Activated CD8-positive, alpha-beta memory T cell treated with anti-CD3 and anti-CD28 coated beads for 24 hours (primary cell): ENCODE results near the gene HMCN1.
"Not testable (repeated sequence)": the region's sequence is repeated elsewhere in the genome, so short reads cannot be mapped to it uniquely, and the experiment has no call there.

Experiments used
- DNase-seq: peaks from one replicate; pipeline ENCODE4 v3.0.0-alpha.2; 2020

HMCN1 gene

DNA sequence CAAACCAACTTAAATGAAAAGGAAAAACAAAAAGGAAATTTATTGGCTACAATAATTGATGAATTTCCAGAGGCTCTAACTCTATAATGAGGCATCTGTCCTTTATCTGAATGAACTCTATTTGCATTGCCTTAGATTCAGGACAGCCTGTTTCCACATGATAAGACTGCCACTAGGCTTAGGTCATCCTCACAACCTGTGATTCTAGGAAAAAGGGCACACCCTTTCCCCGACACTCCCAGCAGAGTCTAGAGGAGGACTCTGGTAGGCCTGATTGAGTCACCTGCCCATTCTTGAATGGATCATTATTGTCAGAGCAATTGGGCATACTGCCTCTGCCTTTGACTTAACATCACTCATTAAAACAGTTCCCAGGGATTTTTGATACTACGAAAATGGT is 378.1 kb downstream of the HMCN1 start:
- DNase-seq, result no peak

GRCh38 chr1:186113461-186113860 is 379.3 kb downstream of the HMCN1 start:
- DNase-seq, result no peak

- DNase-seq, result no peak
These were observed 384.5 kb downstream of the HMCN1 start for GRCh38 chr1:186118724-186119123.

- DNase-seq, result no peak
These were observed 388.6 kb downstream of the HMCN1 start for GRCh38 chr1:186122837-186123236.

DNA sequence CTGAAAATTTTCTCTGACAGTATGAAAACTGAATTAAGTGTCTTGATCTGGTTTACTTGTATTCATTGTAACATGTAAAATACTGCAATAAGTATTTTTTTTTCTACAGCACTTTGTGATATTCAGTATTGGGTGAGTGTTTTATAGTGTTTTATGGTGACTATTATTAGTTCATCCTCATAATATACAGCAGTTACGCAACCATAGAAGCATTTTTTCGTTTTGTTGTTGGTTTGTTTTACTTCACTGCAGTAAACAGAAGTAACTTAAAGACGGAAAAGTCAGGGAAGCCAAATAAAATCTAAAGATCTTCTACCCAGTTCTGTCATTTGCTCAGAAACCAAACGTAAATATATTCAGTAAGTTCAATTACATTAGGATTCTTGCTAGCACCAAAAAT is 390.8 kb downstream of the HMCN1 start:
- no peak for DNase-seq

- DNase-seq, result no peak
These were observed 391.3 kb downstream of the HMCN1 start for GRCh38 chr1:186125511-186125910.

DNA sequence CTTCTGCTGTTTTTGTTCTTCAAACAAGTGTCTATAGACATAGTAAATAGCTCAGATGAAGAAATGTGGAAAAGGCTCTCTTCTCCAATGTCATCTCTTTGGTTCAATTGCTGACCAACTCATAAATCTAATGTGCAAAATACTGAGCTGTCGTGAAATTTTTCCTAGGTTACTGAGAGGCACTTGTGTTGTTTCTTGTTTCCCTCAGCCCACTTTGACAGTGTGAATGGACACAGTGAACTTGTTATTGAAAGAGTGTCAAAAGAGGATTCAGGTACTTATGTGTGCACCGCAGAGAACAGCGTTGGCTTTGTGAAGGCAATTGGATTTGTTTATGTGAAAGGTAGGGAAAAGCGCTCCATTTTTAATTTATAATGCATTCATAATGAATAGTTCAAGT is 395.6 kb downstream of the HMCN1 start:
- no peak for DNase-seq

- DNase-seq, result no peak
These were observed 404.9 kb downstream of the HMCN1 start for GRCh38 chr1:186139115-186139514.

- no peak for DNase-seq
These were observed 405.5 kb downstream of the HMCN1 start for GRCh38 chr1:186139701-186140100.

GRCh38 chr1:186142159-186142558 is 408.0 kb downstream of the HMCN1 start:
- no peak for DNase-seq

DNA sequence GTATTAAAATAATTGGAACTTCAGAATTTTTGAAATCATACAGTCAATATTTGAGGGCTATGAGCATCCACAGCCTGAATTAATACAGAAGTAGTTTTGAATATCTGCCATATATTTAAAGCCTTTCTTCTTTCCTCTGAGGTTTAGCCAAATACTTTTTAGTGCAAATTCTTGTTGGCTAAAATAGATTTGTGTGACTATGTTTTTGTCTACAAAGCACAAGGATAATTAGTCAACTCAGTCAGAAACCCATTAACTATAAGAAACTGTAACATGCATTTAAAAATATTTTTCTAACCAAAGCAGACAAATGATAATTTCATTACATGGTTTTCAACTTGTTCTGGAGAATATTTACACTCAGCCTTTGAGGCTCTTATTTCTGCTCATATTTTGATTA is 408.7 kb downstream of the HMCN1 start:
- DNase-seq, result no peak

DNA sequence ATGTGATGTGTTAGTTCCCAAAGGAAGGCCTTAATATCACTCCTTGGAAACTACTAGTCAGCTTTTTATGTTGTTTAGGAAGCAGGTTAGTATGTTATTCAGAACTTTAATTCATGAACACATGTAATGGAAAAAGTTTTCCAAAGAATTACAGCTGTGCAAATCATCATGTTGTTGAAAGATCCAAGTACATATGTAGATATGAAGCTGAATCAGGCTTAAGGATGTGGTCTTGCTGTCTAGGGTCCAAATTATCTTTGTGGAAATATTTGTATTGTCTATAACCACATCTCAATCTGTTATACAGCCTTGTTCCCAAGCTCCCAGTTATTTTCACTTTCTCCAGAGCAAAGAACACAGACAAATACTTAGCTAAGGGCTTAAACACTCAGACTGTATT is 409.3 kb downstream of the HMCN1 start:
- no peak for DNase-seq

GRCh38 chr1:186144505-186144904 is 410.3 kb downstream of the HMCN1 start:
- no peak for DNase-seq

DNA sequence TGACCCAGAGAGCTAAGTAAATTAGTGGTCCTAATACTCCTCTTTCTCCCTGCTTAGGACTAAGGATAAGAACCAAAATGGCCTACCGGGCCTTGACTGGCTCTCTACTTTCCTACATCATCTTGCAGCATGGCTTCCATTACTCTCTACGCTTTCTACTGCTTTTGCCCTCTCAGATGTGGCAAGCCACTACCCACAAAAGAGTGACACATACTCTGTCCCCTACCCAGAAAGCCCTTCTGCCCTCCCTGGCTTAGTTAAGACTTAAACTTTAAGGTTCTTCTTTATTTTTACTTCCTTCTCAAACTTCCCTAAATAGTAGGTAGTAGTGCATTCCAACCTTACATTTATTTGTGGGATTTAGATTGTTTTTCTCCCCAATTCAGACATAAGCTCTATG is 412.8 kb downstream of the HMCN1 start:
- no peak for DNase-seq

DNA sequence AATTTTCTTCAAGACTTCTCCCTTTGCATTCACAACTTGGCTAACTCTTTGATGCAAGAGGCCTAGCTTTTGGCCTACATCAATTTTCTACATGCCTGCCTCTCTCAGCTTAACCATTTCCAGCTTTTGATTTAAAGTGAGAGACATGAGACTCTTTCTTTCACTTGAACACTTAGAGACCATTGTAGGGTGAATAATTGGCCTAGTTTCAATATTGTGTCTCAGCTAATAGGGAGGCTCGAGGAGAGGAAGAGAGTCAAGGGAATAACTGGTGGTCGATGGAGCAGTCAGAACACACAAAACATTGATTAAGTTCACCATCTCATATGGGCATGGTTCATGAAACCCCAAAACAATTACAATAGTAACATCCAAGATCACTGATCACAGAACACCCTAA is 415.4 kb downstream of the HMCN1 start:
- DNase-seq, result no peak

DNA sequence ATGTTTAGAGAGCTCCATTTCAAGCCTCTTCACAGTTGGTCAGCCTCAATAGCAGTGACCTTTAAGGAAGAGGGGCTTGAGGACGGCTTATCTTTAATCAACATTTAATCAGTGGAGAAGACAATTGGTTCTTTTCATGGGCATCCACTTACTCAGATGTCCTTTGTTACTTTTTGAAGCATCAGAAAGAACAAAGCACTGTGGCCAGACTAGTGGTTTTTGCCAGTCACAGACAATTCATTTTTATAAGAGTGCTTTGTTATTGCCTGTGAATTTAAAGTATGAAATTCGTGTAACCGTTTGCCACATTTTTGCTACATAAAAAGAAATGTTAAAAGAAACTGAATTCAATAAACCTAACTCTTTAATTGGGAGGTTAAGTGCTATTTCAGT is 418.0 kb downstream of the HMCN1 start:
- DNase-seq, result no peak

DNA sequence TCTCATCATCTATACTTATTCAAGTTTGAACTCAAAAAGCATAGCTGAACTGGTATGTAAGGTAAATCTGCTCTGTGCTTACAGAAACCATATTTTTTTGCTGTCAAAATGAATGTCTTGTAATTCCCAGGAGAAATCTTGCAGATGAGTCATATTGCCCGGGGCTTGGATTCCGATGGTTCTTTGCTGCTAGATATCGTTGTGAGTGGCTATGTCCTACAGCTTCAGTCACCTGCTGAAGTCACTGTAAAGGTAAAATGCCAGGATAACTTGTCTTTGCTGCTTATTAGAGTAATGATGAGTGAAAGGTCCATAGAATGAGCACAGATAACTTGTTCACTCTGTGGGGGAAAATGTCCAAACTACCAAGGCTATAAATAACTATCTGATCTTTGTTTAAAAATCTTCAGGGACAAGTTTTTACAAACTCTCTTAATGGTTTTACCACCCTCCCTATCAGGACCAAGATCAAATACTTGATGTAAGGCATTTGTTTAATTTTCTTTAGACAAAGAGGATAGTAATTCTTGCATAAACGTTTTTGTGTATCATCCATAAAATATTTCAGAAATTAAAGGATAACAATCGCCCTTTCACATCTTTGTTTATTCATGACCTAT is 418.5 kb downstream of the HMCN1 start:
- no peak for DNase-seq

DNA sequence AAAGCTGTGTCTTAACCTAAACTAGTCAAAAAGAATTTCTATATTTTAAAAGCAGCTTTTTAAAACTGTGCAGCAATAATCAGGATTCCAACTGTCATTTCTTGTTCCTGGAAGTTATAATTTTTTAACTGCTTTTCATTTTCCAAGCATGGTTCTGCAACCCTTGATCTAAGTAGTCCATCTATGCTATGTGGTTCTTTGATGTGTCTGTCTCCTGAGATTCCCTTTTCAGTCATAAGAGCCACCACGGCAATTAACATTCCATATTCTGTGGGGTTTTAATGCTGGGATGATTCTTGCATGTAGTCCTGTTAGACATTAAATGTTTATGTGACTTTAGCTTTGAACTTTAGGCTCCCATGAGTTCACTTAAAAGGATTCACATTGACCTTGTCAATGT is 420.5 kb downstream of the HMCN1 start:
- DNase-seq, result no peak

DNA sequence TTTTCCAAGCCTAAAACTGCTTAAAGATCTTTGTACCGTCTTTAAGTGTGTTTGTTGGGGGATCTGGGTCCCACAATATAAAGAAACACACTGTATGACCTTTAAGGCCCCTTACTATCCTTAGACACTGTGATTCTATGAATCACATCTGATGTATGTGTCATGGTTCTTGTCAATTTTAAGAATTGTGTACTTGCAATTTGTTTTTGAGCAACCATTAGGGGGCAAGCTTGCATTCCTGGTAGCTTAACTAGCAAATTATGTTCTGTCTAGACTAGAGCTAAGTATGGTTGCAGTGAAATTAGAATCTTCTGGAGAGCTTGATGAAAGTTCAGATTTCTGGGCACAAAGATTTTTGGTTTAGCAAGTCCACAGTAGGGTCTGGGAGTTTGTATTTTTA is 421.4 kb downstream of the HMCN1 start:
- DNase-seq, result no peak

DNA sequence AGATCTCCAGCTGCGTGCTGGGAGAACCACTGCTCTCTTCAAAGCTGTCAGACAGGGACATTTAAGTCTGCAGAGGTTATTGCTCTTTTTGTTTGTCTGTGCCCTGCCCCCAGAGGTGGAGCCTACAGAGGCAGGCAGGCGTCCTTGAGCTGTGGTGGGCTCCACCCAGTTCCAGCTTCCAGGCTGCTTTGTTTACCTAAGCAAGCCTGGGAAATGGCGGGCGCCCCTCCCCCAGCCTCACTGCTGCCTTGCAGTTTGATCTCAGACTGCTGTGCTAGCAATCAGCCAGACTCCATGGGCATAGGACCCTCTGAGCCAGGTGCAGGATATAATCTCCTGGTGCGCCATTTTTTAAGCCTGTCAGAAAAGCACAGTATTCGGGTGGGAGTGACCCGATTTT is 428.7 kb downstream of the HMCN1 start:
- not testable (repeated sequence) for DNase-seq

DNA sequence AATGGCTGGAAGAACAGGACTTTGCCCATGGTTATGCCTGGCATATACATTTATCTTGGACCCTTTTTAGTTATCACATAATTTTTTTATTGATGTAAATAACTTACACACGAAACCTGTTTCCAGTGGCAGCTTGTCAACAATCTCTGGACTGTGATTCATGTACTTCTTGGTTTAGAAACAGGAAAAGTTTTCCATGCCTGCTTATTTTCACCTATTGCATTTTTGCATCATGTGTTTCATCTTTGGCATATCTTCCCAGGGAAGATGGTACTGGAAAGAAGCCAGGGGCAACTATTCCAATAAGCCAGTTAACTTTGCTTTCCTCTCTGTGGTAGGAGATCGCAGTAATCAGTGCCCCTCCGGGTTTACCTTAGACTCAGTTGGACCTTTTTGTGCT is 430.6 kb downstream of the HMCN1 start:
- DNase-seq, result no peak

DNA sequence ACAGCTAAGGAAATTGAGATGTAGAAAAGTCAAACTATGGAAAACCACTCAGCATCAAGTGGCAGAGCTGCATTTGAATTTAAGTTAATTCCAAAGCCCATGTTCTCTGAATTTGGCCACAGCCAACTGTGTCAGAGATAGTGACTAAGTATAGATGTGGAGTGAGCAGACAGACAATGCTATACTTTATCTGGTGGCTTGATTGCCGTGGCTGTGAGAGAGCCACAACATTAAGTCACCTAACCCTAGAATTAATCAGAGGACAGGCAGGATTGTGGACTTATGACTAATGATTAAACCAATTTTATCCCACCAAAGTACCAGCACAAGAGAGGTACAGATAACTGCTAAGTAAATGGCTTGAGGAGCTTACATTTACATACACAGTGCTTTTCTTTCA is 431.1 kb downstream of the HMCN1 start:
- DNase-seq, result no peak

DNA sequence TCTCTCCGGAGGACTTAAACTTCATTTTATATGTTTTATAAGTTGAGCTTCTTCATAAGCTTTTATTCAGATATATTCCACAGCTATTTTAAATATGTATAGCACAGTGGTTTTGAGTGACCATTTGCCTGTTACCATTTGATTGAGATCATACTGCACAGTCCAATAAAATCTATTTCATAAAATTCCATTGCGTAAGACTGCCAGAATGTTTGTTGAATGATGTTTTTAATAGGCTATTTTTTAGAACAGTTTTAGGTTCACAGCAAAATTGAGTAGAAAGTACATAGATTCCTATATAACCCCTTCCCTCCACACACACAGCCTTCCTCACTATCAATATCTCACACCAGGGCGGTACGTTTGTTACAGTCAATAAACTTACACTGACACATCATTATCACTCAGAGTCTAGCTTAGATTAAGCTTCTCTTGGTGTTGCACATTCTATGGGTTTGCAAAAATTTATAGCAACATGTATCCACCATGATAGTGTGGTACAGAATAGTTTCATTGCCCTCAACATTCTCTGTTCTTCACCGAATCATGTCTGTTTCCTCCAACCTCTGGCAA is 433.0 kb downstream of the HMCN1 start:
- DNase-seq, result no peak

- DNase-seq, result no peak
These were observed 441.4 kb downstream of the HMCN1 start for GRCh38 chr1:186175588-186175987.

DNA sequence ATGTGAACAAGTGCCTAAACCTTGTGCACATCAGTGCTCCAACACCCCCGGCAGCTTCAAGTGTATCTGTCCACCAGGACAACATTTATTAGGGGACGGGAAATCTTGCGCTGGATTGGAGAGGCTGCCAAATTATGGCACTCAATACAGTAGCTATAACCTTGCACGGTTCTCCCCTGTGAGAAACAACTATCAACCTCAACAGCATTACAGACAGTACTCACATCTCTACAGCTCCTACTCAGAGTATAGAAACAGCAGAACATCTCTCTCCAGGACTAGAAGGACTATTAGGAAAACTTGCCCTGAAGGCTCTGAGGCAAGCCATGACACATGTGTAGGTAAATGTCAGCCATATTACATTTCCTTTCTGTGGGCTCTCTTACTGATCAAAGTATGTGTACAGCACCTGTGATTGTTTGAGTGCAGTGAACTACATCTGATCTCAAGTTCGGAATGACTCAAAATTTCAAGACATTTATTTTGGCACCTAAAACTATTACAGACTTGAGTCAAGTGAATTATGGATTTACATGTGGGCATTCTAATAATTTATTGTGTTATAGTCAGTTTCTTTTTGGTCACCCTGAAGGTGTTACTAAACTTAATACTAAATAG is 444.3 kb downstream of the HMCN1 start:
- no peak for DNase-seq
